ENCODE results near the gene CUBN. TPM values are rescaled to one million over a fixed set of nuclear protein-coding genes. Genes with fewer than 3 reads are reported as not detected.

CUBN gene
- total and polyA plus RNA-seq, 7 experiments from 2014 or later: 0.39 to 17.5 (median 7.0) TPM

- Mint-ChIP-seq H3K9me3 (peaks cover 0 to 4% (median 0%) of the 10 kb centered on the region in 11 donors), H3K27ac (peak overlapping the region in 4 of 9 donors; percentile 34 to 82 (median 74)), H3K36me3 (peaks cover 4 to 22% (median 15%) of the 10 kb centered on the region in 5 donors), H3K27me3 (peaks cover 0 to 2% (median 0%) of the 10 kb centered on the region in 5 donors), H3K4me3 (peak overlapping the region in 1 of 10 donors; percentile 46), H3K4me1 (peaks cover 4 to 32% (median 22%) of the 10 kb centered on the region in 7 donors)
- POLR2A ChIA-PET: interaction anchor here (1.1 kb wide), 1 partner anchor 17 kb away, joined by 3 read pairs; no protein-coding TSS in a partner anchor
- H3K27ac ChIP-seq (ENCODE audit: low read depth, low read length): no peak overlapping the region
- no peaks in the 10 kb centered on the region for H3K9me3 ChIP-seq (ENCODE audit: control insufficient read depth in 2 of 3, low read length in 3 of 3)
- intact Hi-C loops (cut with micrococcal nuclease): loop anchor here in 1 of 2 donors (1.0 to 10.0 kb wide), 4 partner anchors 86 to 280 kb away; no protein-coding TSS in a partner anchor
- ATAC-seq (no peak), DNase-seq (peak in 1 of 9 donors; percentile 56)
- peaks cover 0 to 5% of the 10 kb centered on the region in 2 donors for H3K4me1 ChIP-seq (ENCODE audit: control insufficient read depth in 2 of 2, insufficient read depth in 2 of 2, low read length in 2 of 2)
- H3K27me3 ChIP-seq (ENCODE audit: control insufficient read depth in 2 of 2, insufficient read depth in 2 of 2, low read length in 2 of 2): no peaks in the 10 kb centered on the region
- no peaks in the 10 kb centered on the region for H3K36me3 ChIP-seq (ENCODE audit: control insufficient read depth in 2 of 3, insufficient read depth in 3 of 3, low read length in 3 of 3)
- CTCF ChIA-PET: interaction anchor here (0.6 kb wide), 1 partner anchor 100 kb away, joined by 4 read pairs; no protein-coding TSS in a partner anchor
- H3K4me3 ChIP-seq (ENCODE audit: low read length): no peak overlapping the region
Measured at GRCh38 chr10:17144757-17145156, 15.1 kb upstream of the CUBN start.

- H3K9me3 ChIP-seq (ENCODE audit: control insufficient read depth in 2 of 3, low read length in 3 of 3): no peaks in the 10 kb centered on the region
- Mint-ChIP-seq H3K27ac (peak overlapping the region in 1 of 9 donors; percentile 42), H3K4me1 (peaks cover 4 to 32% (median 22%) of the 10 kb centered on the region in 7 donors), H3K4me3 (no peak overlapping the region), H3K27me3 (peaks cover 0 to 7% (median 0%) of the 10 kb centered on the region in 5 donors), H3K9me3 (peaks cover 0 to 4% (median 0%) of the 10 kb centered on the region in 11 donors), H3K36me3 (peaks cover 4 to 18% (median 15%) of the 10 kb centered on the region in 5 donors)
- ATAC-seq (no peak), DNase-seq (no peak)
- H3K4me1 ChIP-seq (ENCODE audit: control insufficient read depth in 2 of 2, insufficient read depth in 2 of 2, low read length in 2 of 2): peaks cover 0 to 5% of the 10 kb centered on the region in 2 donors
- intact Hi-C loops (cut with micrococcal nuclease): loop anchor here in 1 of 2 donors (1.0 to 10.0 kb wide), 4 partner anchors 86 to 281 kb away; no protein-coding TSS in a partner anchor
- H3K27me3 ChIP-seq (ENCODE audit: control insufficient read depth in 2 of 2, insufficient read depth in 2 of 2, low read length in 2 of 2): no peaks in the 10 kb centered on the region
- no peak overlapping the region for H3K4me3 ChIP-seq (ENCODE audit: low read length)
- CTCF ChIA-PET: interaction anchor here (0.6 kb wide), 1 partner anchor 101 kb away, joined by 4 read pairs; no protein-coding TSS in a partner anchor
- POLR2A ChIA-PET: interaction anchor here (1.0 to 1.1 kb wide), 2 partner anchors 9 to 17 kb away, joined by 3 read pairs; no protein-coding TSS in a partner anchor
- H3K27ac ChIP-seq (ENCODE audit: low read depth, low read length): no peak overlapping the region
- no peaks in the 10 kb centered on the region for H3K36me3 ChIP-seq (ENCODE audit: control insufficient read depth in 2 of 3, insufficient read depth in 3 of 3, low read length in 3 of 3)
Measured at GRCh38 chr10:17144032-17144431, 14.4 kb upstream of the CUBN start.

GRCh38 chr10:17143055-17143690 is 13.6 kb upstream of the CUBN start:
- Mint-ChIP-seq H3K4me3 (no peak overlapping the region), H3K4me1 (peaks cover 4 to 32% (median 22%) of the 10 kb centered on the region in 7 donors), H3K36me3 (peaks cover 2 to 18% (median 15%) of the 10 kb centered on the region in 5 donors), H3K27me3 (peaks cover 0 to 8% (median 0%) of the 10 kb centered on the region in 5 donors), H3K9me3 (peaks cover 0 to 4% (median 0%) of the 10 kb centered on the region in 11 donors), H3K27ac (peak overlapping the region in 1 of 9 donors; percentile 2)
- Histone ChIP-seq H3K4me3 (ENCODE audit: low read length) (no peak overlapping the region), H3K27ac (ENCODE audit: low read depth, low read length) (no peak overlapping the region), H3K27me3 (ENCODE audit: control insufficient read depth in 2 of 2, insufficient read depth in 2 of 2, low read length in 2 of 2) (no peaks in the 10 kb centered on the region), H3K36me3 (ENCODE audit: control insufficient read depth in 2 of 3, insufficient read depth in 3 of 3, low read length in 3 of 3) (no peaks in the 10 kb centered on the region), H3K9me3 (ENCODE audit: control insufficient read depth in 2 of 3, low read length in 3 of 3) (no peaks in the 10 kb centered on the region), H3K4me1 (ENCODE audit: control insufficient read depth in 2 of 2, insufficient read depth in 2 of 2, low read length in 2 of 2) (peaks cover 0 to 5% of the 10 kb centered on the region in 2 donors)
- POLR2A ChIA-PET: no interaction called here
- intact Hi-C loops (cut with micrococcal nuclease): loop anchor here in 1 of 2 donors (10.0 kb wide), 1 partner anchor 282 kb away; no protein-coding TSS in a partner anchor
- CTCF ChIA-PET: no interaction called here
- ATAC-seq (no peak), DNase-seq (no peak)

GRCh38 chr10:17141504-17142229 is 12.1 kb upstream of the CUBN start:
- Mint-ChIP-seq H3K4me1 (peaks cover 4 to 34% (median 22%) of the 10 kb centered on the region in 7 donors), H3K36me3 (peaks cover 0 to 14% (median 8%) of the 10 kb centered on the region in 5 donors), H3K27ac (peak overlapping the region in 6 of 9 donors; percentile 1 to 55 (median 24)), H3K9me3 (peaks cover 0 to 4% (median 0%) of the 10 kb centered on the region in 11 donors), H3K27me3 (peaks cover 0 to 9% (median 0%) of the 10 kb centered on the region in 5 donors), H3K4me3 (peak overlapping the region in 3 of 10 donors; percentile 6 to 52 (median 46))
- ATAC-seq (no peak), DNase-seq (peak in 4 of 9 donors; percentile 0 to 22 (median 4))
- no peak overlapping the region for H3K4me3 ChIP-seq (ENCODE audit: low read length)
- peaks cover 0 to 5% of the 10 kb centered on the region in 2 donors for H3K4me1 ChIP-seq (ENCODE audit: control insufficient read depth in 2 of 2, insufficient read depth in 2 of 2, low read length in 2 of 2)
- H3K27ac ChIP-seq (ENCODE audit: low read depth, low read length): no peak overlapping the region
- H3K9me3 ChIP-seq (ENCODE audit: control insufficient read depth in 2 of 3, low read length in 3 of 3): no peaks in the 10 kb centered on the region
- intact Hi-C loops (cut with micrococcal nuclease): loop anchor here in 1 of 2 donors (10.0 kb wide), 1 partner anchor 283 kb away; no protein-coding TSS in a partner anchor
- POLR2A ChIA-PET: no interaction called here
- no peaks in the 10 kb centered on the region for H3K27me3 ChIP-seq (ENCODE audit: control insufficient read depth in 2 of 2, insufficient read depth in 2 of 2, low read length in 2 of 2)
- CTCF ChIA-PET: no interaction called here
- no peaks in the 10 kb centered on the region for H3K36me3 ChIP-seq (ENCODE audit: control insufficient read depth in 2 of 3, insufficient read depth in 3 of 3, low read length in 3 of 3)

GRCh38 chr10:17140386-17140761 is 10.8 kb upstream of the CUBN start:
- H3K27me3 Mint-ChIP-seq: peaks cover 0 to 9% (median 0%) of the 10 kb centered on the region in 5 donors
- no peak overlapping the region for H3K4me3 ChIP-seq (ENCODE audit: low read length)
- intact Hi-C loops (cut with micrococcal nuclease): loop anchor here in 1 of 2 donors (10.0 kb wide), 1 partner anchor 284 kb away; no protein-coding TSS in a partner anchor
- CTCF ChIA-PET: no interaction called here
- H3K27me3 ChIP-seq (ENCODE audit: control insufficient read depth in 2 of 2, insufficient read depth in 2 of 2, low read length in 2 of 2): no peaks in the 10 kb centered on the region
- no peak for ATAC-seq
- H3K36me3 ChIP-seq (ENCODE audit: control insufficient read depth in 2 of 3, insufficient read depth in 3 of 3, low read length in 3 of 3): no peaks in the 10 kb centered on the region
- DNase-seq: no peak
- H3K4me1 Mint-ChIP-seq: peaks cover 2 to 36% (median 22%) of the 10 kb centered on the region in 7 donors
- no peak overlapping the region for H3K27ac ChIP-seq (ENCODE audit: low read depth, low read length)
- peaks cover 0 to 12% (median 5%) of the 10 kb centered on the region in 5 donors for H3K36me3 Mint-ChIP-seq
- peaks cover 0 to 5% of the 10 kb centered on the region in 2 donors for H3K4me1 ChIP-seq (ENCODE audit: control insufficient read depth in 2 of 2, insufficient read depth in 2 of 2, low read length in 2 of 2)
- H3K27ac Mint-ChIP-seq: no peak overlapping the region
- H3K9me3 ChIP-seq (ENCODE audit: control insufficient read depth in 2 of 3, low read length in 3 of 3): no peaks in the 10 kb centered on the region
- POLR2A ChIA-PET: no interaction called here
- H3K9me3 Mint-ChIP-seq: peaks cover 0 to 4% (median 0%) of the 10 kb centered on the region in 11 donors
- H3K4me3 Mint-ChIP-seq: no peak overlapping the region

GRCh38 chr10:17138460-17139042 is 8.9 kb upstream of the CUBN start:
- peaks cover 0 to 5% of the 10 kb centered on the region in 2 donors for H3K4me1 ChIP-seq (ENCODE audit: control insufficient read depth in 2 of 2, insufficient read depth in 2 of 2, low read length in 2 of 2)
- no peak overlapping the region for H3K27ac Mint-ChIP-seq
- no peaks in the 10 kb centered on the region for H3K9me3 ChIP-seq (ENCODE audit: control insufficient read depth in 2 of 3, low read length in 3 of 3)
- no peak overlapping the region for H3K27ac ChIP-seq (ENCODE audit: low read depth, low read length)
- DNase-seq (no peak), ATAC-seq (no peak)
- H3K4me1 Mint-ChIP-seq: peaks cover 4 to 27% (median 14%) of the 10 kb centered on the region in 7 donors
- H3K36me3 Mint-ChIP-seq: peaks cover 0 to 17% (median 4%) of the 10 kb centered on the region in 5 donors
- no peaks in the 10 kb centered on the region for H3K36me3 ChIP-seq (ENCODE audit: control insufficient read depth in 2 of 3, insufficient read depth in 3 of 3, low read length in 3 of 3)
- CTCF ChIA-PET: interaction anchor here (0.7 kb wide), 1 partner anchor 483 kb away, joined by 3 read pairs; no protein-coding TSS in a partner anchor
- H3K4me3 Mint-ChIP-seq: no peak overlapping the region
- intact Hi-C loops (cut with micrococcal nuclease): no loop called here
- H3K27me3 Mint-ChIP-seq: peaks cover 0 to 14% (median 0%) of the 10 kb centered on the region in 5 donors
- H3K9me3 Mint-ChIP-seq: peaks cover 0 to 4% (median 0%) of the 10 kb centered on the region in 11 donors
- POLR2A ChIA-PET: interaction anchor here (1.1 kb wide), 1 partner anchor 92 kb away, joined by 4 read pairs; no protein-coding TSS in a partner anchor
- H3K27me3 ChIP-seq (ENCODE audit: control insufficient read depth in 2 of 2, insufficient read depth in 2 of 2, low read length in 2 of 2): no peaks in the 10 kb centered on the region
- H3K4me3 ChIP-seq (ENCODE audit: low read length): no peak overlapping the region

All from naive thymus-derived CD4-positive, alpha-beta T cell (primary cell).